Endothelial cell (in vitro differentiated cells): ENCODE results near the gene MORC4. TPM values are rescaled to one million over a fixed set of nuclear protein-coding genes. Genes with fewer than 3 reads are reported as not detected.

ENCODE experiments used
- DNase-seq: peaks from one replicate; pipeline ENCODE4 v3.0.0; 2021; ENCODE audit warnings: low spot score
- H3K27ac Mint-ChIP-seq: one replicate; pipeline ENCODE4 v1.8.0; 2021; ENCODE audit warnings: mixed read lengths, inconsistent platforms; ENCODE audit not compliant: unreplicated experiment
- H3K27me3 Mint-ChIP-seq: one replicate; pipeline ENCODE4 v1.8.0; 2021; ENCODE audit warnings: mild to moderate bottlenecking, moderate library complexity, mixed read lengths, inconsistent platforms; ENCODE audit not compliant: unreplicated experiment
- H3K36me3 Mint-ChIP-seq: one replicate; pipeline ENCODE4 v1.8.0; 2021; ENCODE audit warnings: mild to moderate bottlenecking, low read depth, mixed read lengths, inconsistent platforms; ENCODE audit not compliant: unreplicated experiment
- H3K4me1 Mint-ChIP-seq: one replicate; pipeline ENCODE4 v1.8.0; 2021; ENCODE audit warnings: mild to moderate bottlenecking, mixed read lengths, inconsistent platforms; ENCODE audit not compliant: unreplicated experiment
- H3K4me3 Mint-ChIP-seq: one replicate; pipeline ENCODE4 v1.8.0; 2021; ENCODE audit warnings: mild to moderate bottlenecking, mixed read lengths, inconsistent platforms; ENCODE audit not compliant: unreplicated experiment
- H3K9me3 Mint-ChIP-seq: one replicate; pipeline ENCODE4 v1.8.0; 2021; ENCODE audit warnings: mixed read lengths, inconsistent platforms; ENCODE audit not compliant: unreplicated experiment
- total RNA-seq: library from RNA; stranded (reverse); fragmentation: NEBNext Ultra II Directional; extraction: Animal tissue kit (Norgen Biotek cat#: 25700); gene quantifications from one replicate; pipeline ENCODE4 v1.2.1, GENCODE V29; 2021; ENCODE audit not compliant: unreplicated experiment
- TF ChIP-seq, protein P1 (sequence below): fragments of 200-600 bp; sonication (generic); IDR thresholded peaks from one replicate; pipeline ENCODE4 v1.5.0; 2021; ENCODE audit warnings: antibody characterized with exemption; ENCODE audit not compliant: unreplicated experiment

Gene MORC4
- total RNA-seq, 1 donor from 2014 or later: 4.5 TPM

DNA sequence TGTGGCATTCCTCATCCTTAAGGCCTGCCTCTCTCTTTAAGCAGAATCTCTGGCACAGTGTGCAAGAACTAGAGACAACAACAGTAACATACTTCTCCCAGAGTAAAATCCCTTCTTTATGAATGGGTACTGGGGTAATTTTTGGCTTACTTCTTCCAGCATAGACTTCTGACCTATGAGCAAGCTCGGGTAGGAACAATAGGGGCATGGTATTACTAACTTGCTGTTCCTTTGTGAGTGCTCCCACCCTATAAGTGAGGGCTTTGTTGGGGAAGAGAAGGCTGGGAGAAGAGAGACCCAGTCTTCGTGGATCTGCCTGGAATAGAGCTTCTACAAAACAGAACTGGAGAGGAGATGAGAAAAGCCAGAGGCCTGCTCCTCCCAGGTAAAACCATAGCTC lies 49.6 kb downstream of the MORC4 start:
- Mint-ChIP-seq H3K36me3 (no peaks in the 10 kb centered on the region), H3K9me3 (no peaks in the 10 kb centered on the region), H3K27me3 (no peaks in the 10 kb centered on the region), H3K27ac (no peak overlapping the region), H3K4me3 (no peak overlapping the region), H3K4me1 (no peaks in the 10 kb centered on the region)
- DNase-seq: no peak
- TF ChIP-seq, protein P1, sequence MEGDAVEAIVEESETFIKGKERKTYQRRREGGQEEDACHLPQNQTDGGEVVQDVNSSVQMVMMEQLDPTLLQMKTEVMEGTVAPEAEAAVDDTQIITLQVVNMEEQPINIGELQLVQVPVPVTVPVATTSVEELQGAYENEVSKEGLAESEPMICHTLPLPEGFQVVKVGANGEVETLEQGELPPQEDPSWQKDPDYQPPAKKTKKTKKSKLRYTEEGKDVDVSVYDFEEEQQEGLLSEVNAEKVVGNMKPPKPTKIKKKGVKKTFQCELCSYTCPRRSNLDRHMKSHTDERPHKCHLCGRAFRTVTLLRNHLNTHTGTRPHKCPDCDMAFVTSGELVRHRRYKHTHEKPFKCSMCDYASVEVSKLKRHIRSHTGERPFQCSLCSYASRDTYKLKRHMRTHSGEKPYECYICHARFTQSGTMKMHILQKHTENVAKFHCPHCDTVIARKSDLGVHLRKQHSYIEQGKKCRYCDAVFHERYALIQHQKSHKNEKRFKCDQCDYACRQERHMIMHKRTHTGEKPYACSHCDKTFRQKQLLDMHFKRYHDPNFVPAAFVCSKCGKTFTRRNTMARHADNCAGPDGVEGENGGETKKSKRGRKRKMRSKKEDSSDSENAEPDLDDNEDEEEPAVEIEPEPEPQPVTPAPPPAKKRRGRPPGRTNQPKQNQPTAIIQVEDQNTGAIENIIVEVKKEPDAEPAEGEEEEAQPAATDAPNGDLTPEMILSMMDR: no peak

DNA sequence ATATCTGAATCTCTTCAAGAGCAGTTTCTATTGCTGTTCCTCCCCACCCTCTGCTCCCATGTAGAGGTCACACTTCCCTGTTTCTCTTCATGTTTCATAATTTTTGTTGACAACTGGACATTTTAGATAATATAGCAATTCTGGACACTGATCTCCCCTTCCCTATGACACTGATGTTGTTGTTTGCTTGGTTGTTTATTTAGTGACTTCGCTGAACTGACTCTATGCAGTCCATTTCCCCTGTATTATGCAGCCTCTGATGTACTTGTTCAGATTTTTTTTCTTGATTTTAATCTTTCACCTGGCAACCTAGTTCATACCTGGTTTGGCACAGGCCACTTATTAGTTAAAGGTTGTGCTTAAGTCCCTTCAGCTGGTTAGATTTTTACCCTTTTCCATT lies 50.6 kb downstream of the MORC4 start:
- TF ChIP-seq, protein P1: no peak
- Mint-ChIP-seq H3K27me3 (no peaks in the 10 kb centered on the region), H3K4me1 (no peaks in the 10 kb centered on the region), H3K4me3 (no peak overlapping the region), H3K9me3 (no peaks in the 10 kb centered on the region), H3K27ac (no peak overlapping the region), H3K36me3 (no peaks in the 10 kb centered on the region)
- no peak for DNase-seq

- H3K4me1 Mint-ChIP-seq: no peaks in the 10 kb centered on the region
- no peak overlapping the region for H3K27ac Mint-ChIP-seq
- DNase-seq: no peak
- no peaks in the 10 kb centered on the region for H3K36me3 Mint-ChIP-seq
- no peaks in the 10 kb centered on the region for H3K27me3 Mint-ChIP-seq
- TF ChIP-seq, protein P1: no peak
- H3K4me3 Mint-ChIP-seq: no peak overlapping the region
- no peaks in the 10 kb centered on the region for H3K9me3 Mint-ChIP-seq
These were observed 51.4 kb downstream of the MORC4 start for GRCh38 chrX:106948641-106949040.

DNA sequence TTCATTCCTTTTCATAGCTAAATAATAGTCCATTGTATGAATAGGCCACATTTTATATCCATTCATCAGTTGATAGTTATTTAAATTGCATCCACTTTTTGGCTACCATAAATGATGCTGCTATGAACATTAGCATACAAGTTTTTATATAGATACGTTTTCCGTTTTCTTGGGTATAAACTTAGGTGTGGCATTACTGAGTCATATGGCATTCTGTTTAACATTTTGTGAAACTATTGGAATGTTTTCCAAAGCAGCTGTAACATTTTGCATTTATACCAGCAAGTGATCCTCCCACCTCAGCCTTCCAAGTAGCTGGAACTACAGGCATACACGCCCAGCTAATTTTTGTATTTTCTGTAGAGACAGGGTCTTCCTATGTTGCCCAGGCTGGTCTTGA lies 53.5 kb downstream of the MORC4 start:
- TF ChIP-seq, protein P1: no peak
- no peaks in the 10 kb centered on the region for H3K4me1 Mint-ChIP-seq
- no peaks in the 10 kb centered on the region for H3K9me3 Mint-ChIP-seq
- no peak overlapping the region for H3K27ac Mint-ChIP-seq
- no peak for DNase-seq
- no peak overlapping the region for H3K4me3 Mint-ChIP-seq
- H3K27me3 Mint-ChIP-seq: no peaks in the 10 kb centered on the region
- H3K36me3 Mint-ChIP-seq: peaks cover 6% of the 10 kb centered on the region

DNA sequence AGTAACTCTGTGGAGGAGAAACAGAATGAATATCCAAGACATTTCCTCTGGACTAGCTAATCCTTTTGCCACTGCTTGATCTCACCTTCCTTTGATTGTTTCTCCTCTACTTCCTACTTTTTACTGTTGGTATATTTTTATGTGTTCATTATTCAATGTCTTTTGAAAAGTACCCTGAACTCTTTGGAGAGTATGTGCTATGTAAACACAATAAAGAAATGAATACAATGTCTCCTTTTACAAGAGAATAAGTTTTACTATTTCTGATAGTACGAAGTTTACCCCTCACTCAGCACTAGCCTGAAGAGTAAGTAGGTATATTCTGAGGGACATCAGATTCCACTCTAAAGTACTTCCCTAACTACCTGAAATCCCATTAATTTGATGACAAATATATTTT lies 59.9 kb downstream of the MORC4 start:
- no peaks in the 10 kb centered on the region for H3K9me3 Mint-ChIP-seq
- peak overlapping the region; percentile 42 for H3K27ac Mint-ChIP-seq
- peaks cover 6% of the 10 kb centered on the region for H3K36me3 Mint-ChIP-seq
- H3K4me3 Mint-ChIP-seq: no peak overlapping the region
- no peaks in the 10 kb centered on the region for H3K27me3 Mint-ChIP-seq
- TF ChIP-seq, protein P1: no peak
- no peak for DNase-seq
- H3K4me1 Mint-ChIP-seq: peaks cover 3% of the 10 kb centered on the region
